ENCODE measurements around the gene TAF3.

TAF3 gene

GRCh38 chr10:8058274-8059111, 240.2 kb downstream of the TAF3 start:
- no peak overlapping the region for H3K27ac ChIP-seq (ENCODE audit: low read depth, low read length)

GRCh38 chr10:8059191-8059936, 241.1 kb downstream of the TAF3 start:
- Histone ChIP-seq H3K9me2 (replicated peaks; ENCODE audit: insufficient read depth, low read length) (no peaks in the 10 kb centered on the region), H3K79me2 (ENCODE audit: insufficient read depth, low read length) (no peaks in the 10 kb centered on the region), H3K4me3 (ENCODE audit: insufficient read depth, low read length, poor library complexity, severe bottlenecking) (no peak overlapping the region), H3K27ac (ENCODE audit: low read depth, low read length) (no peak overlapping the region), H3K4me2 (ENCODE audit: low read depth, low read length, poor library complexity, severe bottlenecking) (no peak overlapping the region), H3K27me3 (ENCODE audit: low read length) (no peaks in the 10 kb centered on the region), H3K9me3 (ENCODE audit: insufficient read depth, low read length) (no peaks in the 10 kb centered on the region), H3K9ac (ENCODE audit: low read length) (no peak overlapping the region), H4K20me1 (ENCODE audit: low read depth, low read length) (no peaks in the 10 kb centered on the region), H2AFZ (ENCODE audit: low read depth, low read length, severe bottlenecking) (no peak overlapping the region), H3F3A (ENCODE audit: insufficient read depth) (no peaks in the 10 kb centered on the region), H3K36me3 (ENCODE audit: low read length) (no peaks in the 10 kb centered on the region)
- no peak for TF ChIP-seq EZH2phosphoT487 (conservative IDR thresholded peaks at IDR 0.05; ENCODE audit: low read length)
- TF ChIP-seq, protein P1, sequence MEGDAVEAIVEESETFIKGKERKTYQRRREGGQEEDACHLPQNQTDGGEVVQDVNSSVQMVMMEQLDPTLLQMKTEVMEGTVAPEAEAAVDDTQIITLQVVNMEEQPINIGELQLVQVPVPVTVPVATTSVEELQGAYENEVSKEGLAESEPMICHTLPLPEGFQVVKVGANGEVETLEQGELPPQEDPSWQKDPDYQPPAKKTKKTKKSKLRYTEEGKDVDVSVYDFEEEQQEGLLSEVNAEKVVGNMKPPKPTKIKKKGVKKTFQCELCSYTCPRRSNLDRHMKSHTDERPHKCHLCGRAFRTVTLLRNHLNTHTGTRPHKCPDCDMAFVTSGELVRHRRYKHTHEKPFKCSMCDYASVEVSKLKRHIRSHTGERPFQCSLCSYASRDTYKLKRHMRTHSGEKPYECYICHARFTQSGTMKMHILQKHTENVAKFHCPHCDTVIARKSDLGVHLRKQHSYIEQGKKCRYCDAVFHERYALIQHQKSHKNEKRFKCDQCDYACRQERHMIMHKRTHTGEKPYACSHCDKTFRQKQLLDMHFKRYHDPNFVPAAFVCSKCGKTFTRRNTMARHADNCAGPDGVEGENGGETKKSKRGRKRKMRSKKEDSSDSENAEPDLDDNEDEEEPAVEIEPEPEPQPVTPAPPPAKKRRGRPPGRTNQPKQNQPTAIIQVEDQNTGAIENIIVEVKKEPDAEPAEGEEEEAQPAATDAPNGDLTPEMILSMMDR (IDR thresholded peaks at IDR 0.05; ENCODE audit: insufficient read depth, low read length, poor library complexity, severe bottlenecking) = no peak

More at GRCh38 chr10:8058274-8059111, 240.2 kb downstream of the TAF3 start:
- H3K27me3 ChIP-seq (ENCODE audit: low read length) = no peaks in the 10 kb centered on the region
- H3K36me3 ChIP-seq (ENCODE audit: low read length) = no peaks in the 10 kb centered on the region
- H3K4me2 ChIP-seq (ENCODE audit: low read depth, low read length, poor library complexity, severe bottlenecking) = no peak overlapping the region
- no peak overlapping the region for H3K9ac ChIP-seq (ENCODE audit: low read length)
- H4K20me1 ChIP-seq (ENCODE audit: low read depth, low read length) = no peaks in the 10 kb centered on the region
- H3K9me3 ChIP-seq (ENCODE audit: insufficient read depth, low read length) = no peaks in the 10 kb centered on the region
- H3F3A ChIP-seq (ENCODE audit: insufficient read depth) = no peaks in the 10 kb centered on the region
- no peaks in the 10 kb centered on the region for H3K79me2 ChIP-seq (ENCODE audit: insufficient read depth, low read length)
- H3K9me2 ChIP-seq (replicated peaks; ENCODE audit: insufficient read depth, low read length) = no peaks in the 10 kb centered on the region
- H3K4me3 ChIP-seq (ENCODE audit: insufficient read depth, low read length, poor library complexity, severe bottlenecking) = no peak overlapping the region
- TF ChIP-seq, protein P1 (IDR thresholded peaks at IDR 0.05; ENCODE audit: insufficient read depth, low read length, poor library complexity, severe bottlenecking) = no peak
- TF ChIP-seq EZH2phosphoT487 (conservative IDR thresholded peaks at IDR 0.05; ENCODE audit: low read length) = no peak
- H2AFZ ChIP-seq (ENCODE audit: low read depth, low read length, severe bottlenecking) = no peak overlapping the region

- Histone ChIP-seq H4K20me1 (ENCODE audit: low read depth, low read length) (no peaks in the 10 kb centered on the region), H3F3A (ENCODE audit: insufficient read depth) (no peaks in the 10 kb centered on the region), H3K27ac (ENCODE audit: low read depth, low read length) (no peak overlapping the region), H3K4me3 (ENCODE audit: insufficient read depth, low read length, poor library complexity, severe bottlenecking) (no peak overlapping the region), H3K9me3 (ENCODE audit: insufficient read depth, low read length) (no peaks in the 10 kb centered on the region), H3K4me2 (ENCODE audit: low read depth, low read length, poor library complexity, severe bottlenecking) (no peak overlapping the region), H3K9ac (ENCODE audit: low read length) (no peak overlapping the region), H3K9me2 (replicated peaks; ENCODE audit: insufficient read depth, low read length) (no peaks in the 10 kb centered on the region), H3K27me3 (ENCODE audit: low read length) (no peaks in the 10 kb centered on the region), H3K79me2 (ENCODE audit: insufficient read depth, low read length) (no peaks in the 10 kb centered on the region), H3K36me3 (ENCODE audit: low read length) (no peaks in the 10 kb centered on the region), H2AFZ (ENCODE audit: low read depth, low read length, severe bottlenecking) (no peak overlapping the region)
- TF ChIP-seq, protein P1 (IDR thresholded peaks at IDR 0.05; ENCODE audit: insufficient read depth, low read length, poor library complexity, severe bottlenecking) = no peak
Observed at GRCh38 chr10:8060010-8060703, 241.9 kb downstream of the TAF3 start.

Measured in SU-DHL-6 (cell line).